Endothelial cell of umbilical vein (primary cell): Measurements from ENCODE around the gene CARD8. TPM values are rescaled to one million over a fixed set of nuclear protein-coding genes. Genes with fewer than 3 reads are reported as not detected.

Experiments
- BruUV-seq: library from RNA; stranded (reverse); fragments of 400-500 nt; replicated peaks from 2 replicates; lab custom pipeline; 2021; lab: Mats Ljungman, UMichigan
- CTCF ChIA-PET: fragments of 300-600, 350-600 bp; sonication (Branson Sonifier 250); formaldehyde crosslinking; loops from one replicate; lab custom pipeline; 2021; ENCODE audit warnings: antibody characterized with exemption, inconsistent platforms; lab: Charles Lee
- POLR2A ChIA-PET: fragments of 300-600, 350-600 bp; sonication (Branson Sonifier 250); formaldehyde crosslinking; loops from one replicate; lab custom pipeline; 2021; ENCODE audit warnings: antibody characterized with exemption, inconsistent platforms; lab: Charles Lee
- DNase-seq: peaks from one replicate; pipeline ENCODE4 v3.0.0-alpha.2; 2011; ENCODE audit warnings: low read depth, low spot score
- FAIRE-seq: peaks from 2 replicates; lab custom pipeline; 2011; peaks lifted over from hg19 to GRCh38; lab: Jason Lieb, UNC
- H2AFZ ChIP-seq: 2 replicates; pipeline ENCODE4 v1.6.0; 2012; ENCODE audit warnings: low read depth, low read length, control low read depth, inconsistent platforms
- H3K27ac ChIP-seq: 2 replicates; pipeline ENCODE4 v1.5.1; 2011; ENCODE audit warnings: low read depth, mild to moderate bottlenecking, control low read depth, low read length, moderate library complexity; ENCODE audit not compliant: insufficient read depth
- H3K27me3 ChIP-seq, 2 experiments: 2 replicates each; pipeline versions ENCODE4 v1.6.0 to v1.6.1; 2011; ENCODE audit warnings: low read length in 2 of 2, mixed read lengths in 1 of 2; ENCODE audit not compliant: control insufficient read depth in 2 of 2, insufficient read depth in 2 of 2
- H3K36me3 ChIP-seq, 2 experiments: 2 replicates in 1 of 2; 3 replicates in 1 of 2; pipeline ENCODE4 v1.5.1; 2011; ENCODE audit warnings: low read length in 2 of 2, mild to moderate bottlenecking in 1 of 2, moderate library complexity in 1 of 2; ENCODE audit not compliant: control insufficient read depth in 2 of 2, insufficient read depth in 2 of 2; ENCODE audit errors: extremely low read depth in 1 of 2
- H3K4me1 ChIP-seq: 3 replicates; pipeline ENCODE4 v1.5.1; 2011; ENCODE audit warnings: mild to moderate bottlenecking, low read length; ENCODE audit not compliant: control insufficient read depth, insufficient read depth; ENCODE audit errors: extremely low read depth
- H3K4me2 ChIP-seq: 2 replicates; pipeline ENCODE4 v1.6.1; 2011; ENCODE audit warnings: low read length, control low read depth, mixed read lengths; ENCODE audit not compliant: insufficient read depth
- H3K4me3 ChIP-seq, 3 experiments: fragments of 200-600 bp in 1 of 3; sonication (generic), shearing (Covaris generic) in 1 of 3; replicated peaks in 1 of 3; 2 replicates each; pipeline ENCODE4 v1.5.1; 2011 to 2016; ENCODE audit warnings: control low read depth in 3 of 3, low read length in 3 of 3, mild to moderate bottlenecking in 2 of 3, inconsistent platforms in 1 of 3, low read depth in 1 of 3, moderate library complexity in 1 of 3; ENCODE audit not compliant: insufficient read depth in 1 of 3
- H3K79me2 ChIP-seq: 2 replicates; pipeline ENCODE4 v1.6.0; 2012; ENCODE audit warnings: low read length, inconsistent platforms; ENCODE audit not compliant: control insufficient read depth, insufficient read depth
- H3K9ac ChIP-seq: replicated peaks from 2 replicates; pipeline ENCODE3; 2011; ENCODE audit warnings: low read length, control low read depth; ENCODE audit not compliant: insufficient read depth; ENCODE audit errors: extremely low read depth
- H3K9me1 ChIP-seq: replicated peaks from 3 replicates; pipeline ENCODE4 v1.6.0; 2011; ENCODE audit warnings: mild to moderate bottlenecking, low read length; ENCODE audit not compliant: control insufficient read depth, insufficient read depth; ENCODE audit errors: extremely low read depth
- H3K9me3 ChIP-seq: replicated peaks from 2 replicates; pipeline ENCODE4 v1.5.1; 2012; ENCODE audit warnings: low read length, inconsistent platforms; ENCODE audit not compliant: control insufficient read depth, insufficient read depth
- H4K20me1 ChIP-seq: replicated peaks from 2 replicates; pipeline ENCODE3; 2011; ENCODE audit warnings: mild to moderate bottlenecking, low read length; ENCODE audit not compliant: control insufficient read depth, insufficient read depth; ENCODE audit errors: extremely low read depth
- EZH2 ChIP-seq: IDR thresholded peaks from 2 replicates; pipeline ENCODE4 v1.6.1; 2012; ENCODE audit warnings: borderline replicate concordance, low read depth, mild to moderate bottlenecking, moderate library complexity, low read length, inconsistent platforms; ENCODE audit not compliant: severe bottlenecking
- FOS ChIP-seq: IDR thresholded peaks from 2 replicates; pipeline ENCODE4 v1.6.1; 2011; ENCODE audit warnings: mild to moderate bottlenecking, low read length, moderate library complexity, borderline replicate concordance; ENCODE audit not compliant: insufficient read depth
- GATA2 ChIP-seq: IDR thresholded peaks from 2 replicates; pipeline ENCODE4 v1.7.0; 2011; ENCODE audit warnings: low read depth, mild to moderate bottlenecking, moderate library complexity, mixed read lengths, low read length; ENCODE audit not compliant: insufficient read length, insufficient read depth
- JUN ChIP-seq: IDR thresholded peaks from 2 replicates; pipeline ENCODE4 v1.6.1; 2011; ENCODE audit warnings: borderline replicate concordance, low read depth; ENCODE audit not compliant: insufficient read length, insufficient read depth
- MYC ChIP-seq: IDR thresholded peaks from one replicate; pipeline ENCODE4 v1.6.1; 2011; ENCODE audit warnings: mild to moderate bottlenecking, low read depth, low read length
- POLR2A ChIP-seq: IDR thresholded peaks from 2 replicates; pipeline ENCODE4 v1.6.1; 2012; ENCODE audit warnings: low read depth, mild to moderate bottlenecking, control low read depth, low read length
- POLR2AphosphoS5 ChIP-seq: IDR thresholded peaks from 2 replicates; pipeline ENCODE4 v1.6.1; 2012; ENCODE audit warnings: low read depth, mild to moderate bottlenecking, control low read depth, low read length, moderate library complexity; ENCODE audit not compliant: insufficient read depth
- dilution Hi-C: fragments of 300-500 bp; cut with MboI; formaldehyde crosslinking; loops from one replicate; pipeline ENCODE4 v1.15.0; 2019; ENCODE audit warnings: low sequenced_read_pairs; ENCODE audit not compliant: extremely low pct_ligation_motif_present
- intact Hi-C: fragments of 100-400 bp; cut with micrococcal nuclease; formaldehyde crosslinking; loops from one replicate; pipeline ENCODE4 v1.10.0; 2022
- polyA plus RNA-seq, 4 experiments: library from polyadenylated mRNA; depleted of rRNA in 3 of 4; stranded (reverse) in 3 of 4; unstranded in 1 of 4; fragments of >200 nt; gene quantifications; 2 replicates each; pipeline versions ENCODE4 v1.2.1 to v1.2.3, GENCODE V29; 2011 to 2012; ENCODE audit warnings: missing spikeins in 1 of 4
- total RNA-seq: library from RNA; stranded (reverse); gene quantifications from 2 replicates; pipeline ENCODE4 v1.2.3, GENCODE V29; 2021
- TF ChIP-seq, protein P1 (sequence below), 2 donors: IDR thresholded peaks; 1 replicate in 1 of 2; 2 replicates in 1 of 2; pipeline ENCODE4 v1.5.1; 2011; ENCODE audit warnings: low read length in 2 of 2, mild to moderate bottlenecking in 2 of 2, moderate library complexity in 2 of 2, control low read depth in 1 of 2, inconsistent platforms in 1 of 2, low read depth in 1 of 2; ENCODE audit not compliant: insufficient read depth in 1 of 2; ENCODE audit errors: extremely low read depth in 1 of 2
- TF ChIP-seq, protein P2 (sequence below): IDR thresholded peaks from 2 replicates; pipeline ENCODE4 v1.6.1; 2011; ENCODE audit not compliant: insufficient read depth, insufficient read length

CARD8 gene
- total and polyA plus RNA-seq, 2 donors (not counting 3 experiments of a cell fraction or from before 2014, with no cell fraction given) = 64.6 to 123 TPM

DNA sequence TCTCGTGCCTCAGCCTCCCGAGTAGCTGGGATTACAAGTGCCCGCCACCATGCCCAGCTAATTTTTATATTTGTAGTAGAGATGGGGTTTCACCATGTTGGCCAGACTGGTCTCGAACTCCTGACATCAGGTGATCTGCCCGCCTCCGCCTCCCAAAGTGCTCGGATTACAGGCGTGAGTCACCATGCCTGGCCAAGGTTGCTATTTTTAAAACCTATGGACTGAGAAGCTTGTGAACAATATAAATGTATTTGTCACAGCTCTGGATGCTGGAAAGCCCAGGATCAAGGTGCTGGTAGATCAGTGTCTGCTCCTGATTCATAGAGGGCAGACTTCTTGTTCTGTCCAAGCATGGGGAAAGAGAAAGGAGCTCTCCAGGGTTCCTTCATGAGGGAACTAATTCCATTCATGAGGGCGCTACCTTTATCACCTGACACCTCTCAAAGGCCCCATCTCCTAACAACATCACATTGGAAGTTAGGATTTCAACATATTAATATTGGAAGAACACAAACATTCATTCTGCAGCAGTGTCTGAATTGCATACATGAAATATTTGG, 16.1 kb downstream of the CARD8 start:
- H3K4me2 ChIP-seq = no peak overlapping the region
- CTCF ChIA-PET = interaction anchor here (1.3 to 2.3 kb wide), 6 partner anchors 16 to 95 kb away, joined by 3 to 10 read pairs (median 4); partner anchors contain the start of gene CARD8
- POLR2A ChIA-PET = interaction anchor here (1.4 kb wide), 1 partner anchor 10 kb away, joined by 8 read pairs; no protein-coding TSS in a partner anchor

DNA sequence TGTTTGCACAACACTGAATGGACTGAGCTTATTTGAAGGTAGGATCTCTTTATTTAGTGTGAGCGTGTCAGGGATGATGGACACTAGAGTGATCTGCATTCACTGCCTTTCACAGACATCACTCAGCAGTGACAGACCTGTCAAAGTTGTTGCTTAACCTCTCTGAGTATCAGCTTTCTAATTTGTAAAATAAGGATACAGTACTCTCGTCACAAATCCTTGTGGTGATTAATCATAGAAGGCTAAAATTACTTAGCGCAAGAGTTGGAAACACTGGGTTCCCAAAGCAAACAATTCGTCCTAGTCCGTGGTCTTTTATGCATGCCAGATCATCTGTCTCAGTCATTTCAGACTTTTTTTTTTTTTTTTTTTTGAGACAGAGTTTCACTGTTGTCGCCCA, 16.6 kb downstream of the CARD8 start:
- Histone ChIP-seq H3K9ac (no peak overlapping the region), H3K4me1 (peaks cover 12% of the 10 kb centered on the region), H3K4me3 (no peak overlapping the region), H3K9me3 (no peaks in the 10 kb centered on the region), H3K27me3 (no peaks in the 10 kb centered on the region), H3K4me2 (no peak overlapping the region), H3K36me3 (peaks cover 21 to 32% of the 10 kb centered on the region in 2 experiments), H3K27ac (no peak overlapping the region), H3K9me1 (no peaks in the 10 kb centered on the region), H2AFZ (no peak overlapping the region), H4K20me1 (no peaks in the 10 kb centered on the region), H3K79me2 (peaks cover 70% of the 10 kb centered on the region)
- ChIA-PET POLR2A (interaction anchor here (1.4 kb wide), 1 partner anchor 10 kb away, joined by 8 read pairs; no protein-coding TSS in a partner anchor), CTCF (interaction anchor here (1.3 to 2.3 kb wide), 4 partner anchors 17 to 95 kb away, joined by 3 to 10 read pairs (median 4); partner anchors contain the start of gene CARD8)
- dilution Hi-C loops = no loop called here
- DNase-seq (no peak), FAIRE-seq (no peak)
- intact Hi-C loops = no loop called here
- no TSS peak for BruUV-seq
- TF ChIP-seq, protein P1, sequence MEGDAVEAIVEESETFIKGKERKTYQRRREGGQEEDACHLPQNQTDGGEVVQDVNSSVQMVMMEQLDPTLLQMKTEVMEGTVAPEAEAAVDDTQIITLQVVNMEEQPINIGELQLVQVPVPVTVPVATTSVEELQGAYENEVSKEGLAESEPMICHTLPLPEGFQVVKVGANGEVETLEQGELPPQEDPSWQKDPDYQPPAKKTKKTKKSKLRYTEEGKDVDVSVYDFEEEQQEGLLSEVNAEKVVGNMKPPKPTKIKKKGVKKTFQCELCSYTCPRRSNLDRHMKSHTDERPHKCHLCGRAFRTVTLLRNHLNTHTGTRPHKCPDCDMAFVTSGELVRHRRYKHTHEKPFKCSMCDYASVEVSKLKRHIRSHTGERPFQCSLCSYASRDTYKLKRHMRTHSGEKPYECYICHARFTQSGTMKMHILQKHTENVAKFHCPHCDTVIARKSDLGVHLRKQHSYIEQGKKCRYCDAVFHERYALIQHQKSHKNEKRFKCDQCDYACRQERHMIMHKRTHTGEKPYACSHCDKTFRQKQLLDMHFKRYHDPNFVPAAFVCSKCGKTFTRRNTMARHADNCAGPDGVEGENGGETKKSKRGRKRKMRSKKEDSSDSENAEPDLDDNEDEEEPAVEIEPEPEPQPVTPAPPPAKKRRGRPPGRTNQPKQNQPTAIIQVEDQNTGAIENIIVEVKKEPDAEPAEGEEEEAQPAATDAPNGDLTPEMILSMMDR (IDR thresholded peaks at IDR 0.05; ENCODE audit: extremely low read depth in 1 of 2, insufficient read depth in 1 of 2, low read depth in 1 of 2, low read length in 2 of 2) = no peak
- no peak for TF ChIP-seq GATA2
- no peak for TF ChIP-seq FOS
- TF ChIP-seq POLR2AphosphoS5 = no peak
- no peak for TF ChIP-seq MYC
- TF ChIP-seq, protein P2, sequence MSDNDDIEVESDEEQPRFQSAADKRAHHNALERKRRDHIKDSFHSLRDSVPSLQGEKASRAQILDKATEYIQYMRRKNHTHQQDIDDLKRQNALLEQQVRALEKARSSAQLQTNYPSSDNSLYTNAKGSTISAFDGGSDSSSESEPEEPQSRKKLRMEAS = no peak
- no peak for TF ChIP-seq POLR2A
- TF ChIP-seq EZH2 = no peak
- no peak for TF ChIP-seq JUN

More for the DNA sequence above, 16.1 kb downstream of the CARD8 start:
- Histone ChIP-seq H3K27me3 (no peaks in the 10 kb centered on the region), H3K4me3 (no peak overlapping the region), H3K9me3 (no peaks in the 10 kb centered on the region), H3K36me3 (peaks cover 21 to 27% of the 10 kb centered on the region in 2 experiments), H3K4me1 (peaks cover 15% of the 10 kb centered on the region), H3K79me2 (peaks cover 69% of the 10 kb centered on the region), H3K27ac (peak overlapping the region; percentile 17), H2AFZ (no peak overlapping the region), H4K20me1 (no peaks in the 10 kb centered on the region), H3K9me1 (no peaks in the 10 kb centered on the region), H3K9ac (no peak overlapping the region)
- DNase-seq = no peak
- dilution Hi-C loops = no loop called here
- intact Hi-C loops = no loop called here
- no TSS peak for BruUV-seq
- TF ChIP-seq EZH2 (no peak), POLR2AphosphoS5 (no peak), FOS (no peak)
- no peak for FAIRE-seq
